BE2C (cell line): ENCODE results near the gene SMAD2.
"Not testable (repeated sequence)": the region's sequence is repeated elsewhere in the genome, so short reads cannot be mapped to it uniquely, and the experiment has no call there.

Experiments used
- DNase-seq: peaks from one replicate; pipeline ENCODE4 v3.0.0-alpha.2; 2020
- H3K27me3 ChIP-seq: fragments of 250-450 bp; sonication (Bioruptor Pico); 2 replicates; pipeline ENCODE4 v1.5.1; 2020; ENCODE audit warnings: mild to moderate bottlenecking
- H3K36me3 ChIP-seq: fragments of 250-450 bp; sonication (Bioruptor Pico); 2 replicates; pipeline ENCODE4 v1.5.1; 2020; ENCODE audit warnings: mild to moderate bottlenecking
- H3K4me1 ChIP-seq: fragments of 250-450 bp; sonication (Bioruptor Pico); 2 replicates; pipeline ENCODE4 v1.5.1; 2020
- H3K4me3 ChIP-seq: 2 replicates; pipeline ENCODE4 v1.5.1; 2011; ENCODE audit warnings: low read depth, low read length
- H3K9me3 ChIP-seq: fragments of 250-450 bp; sonication (Bioruptor Pico); 2 replicates; pipeline ENCODE4 v1.5.1; 2020
- CTCF ChIP-seq: IDR thresholded peaks from 2 replicates; pipeline ENCODE4 v1.5.1; 2012; ENCODE audit warnings: mild to moderate bottlenecking, low read depth, low read length

The SMAD2 gene

GRCh38 chr18:47775961-47776360 is 154.5 kb downstream of the SMAD2 start:
- peak; percentile 45 for TF ChIP-seq CTCF
- no peak for DNase-seq
- no peaks in the 10 kb centered on the region for H3K4me1 ChIP-seq
- no peaks in the 10 kb centered on the region for H3K36me3 ChIP-seq
- no peak overlapping the region for H3K4me3 ChIP-seq
- H3K9me3 ChIP-seq = no peaks in the 10 kb centered on the region
- H3K27me3 ChIP-seq = no peaks in the 10 kb centered on the region

GRCh38 chr18:47773931-47774330 is 156.5 kb downstream of the SMAD2 start:
- no peaks in the 10 kb centered on the region for H3K27me3 ChIP-seq
- no peaks in the 10 kb centered on the region for H3K4me1 ChIP-seq
- no peak for DNase-seq
- H3K36me3 ChIP-seq = no peaks in the 10 kb centered on the region
- no peak overlapping the region for H3K4me3 ChIP-seq
- no peaks in the 10 kb centered on the region for H3K9me3 ChIP-seq
- TF ChIP-seq CTCF = no peak

DNA sequence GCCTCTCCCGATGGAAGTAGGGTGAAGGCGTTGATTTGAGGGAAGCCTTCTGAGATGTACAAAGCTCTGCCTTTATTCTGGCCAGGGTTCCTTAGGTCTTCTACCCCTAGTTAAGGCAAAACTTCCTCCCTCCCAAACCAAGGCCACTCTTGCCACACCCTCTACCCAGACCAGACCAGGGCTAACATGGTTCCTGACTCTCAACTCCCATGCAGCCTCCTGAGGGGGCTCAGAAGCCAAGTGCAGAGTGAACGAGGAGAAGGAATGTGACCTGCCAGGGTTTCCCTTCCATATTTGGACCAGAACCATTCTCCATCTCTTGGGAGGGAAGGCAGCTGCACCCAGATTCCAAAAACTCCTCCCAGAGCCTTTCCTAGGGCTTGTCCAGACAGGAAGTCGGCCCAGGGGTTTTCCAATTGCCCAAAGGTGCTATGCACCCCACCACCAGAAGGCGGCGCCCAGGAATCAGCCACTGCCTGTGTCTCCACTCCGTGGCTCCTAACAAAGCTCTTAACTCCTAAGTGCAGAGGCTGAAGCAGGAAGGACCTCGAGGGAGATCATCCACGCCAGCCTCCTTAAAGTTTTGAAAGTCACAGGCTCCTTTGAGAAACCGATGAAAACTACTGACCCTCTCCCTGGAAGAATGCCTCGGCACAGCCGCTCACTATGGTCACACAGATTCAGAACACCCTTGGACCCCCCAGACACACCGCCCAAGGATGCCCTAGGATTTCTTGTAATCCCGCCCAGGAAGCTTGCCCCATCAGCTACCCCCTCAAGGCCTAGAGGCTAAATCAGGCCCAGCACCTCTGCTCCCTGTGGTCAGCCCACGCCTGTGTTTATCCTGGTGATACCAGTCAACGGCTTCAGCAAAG is 157.8 kb downstream of the SMAD2 start:
- Histone ChIP-seq H3K9me3 (no peaks in the 10 kb centered on the region), H3K27me3 (no peaks in the 10 kb centered on the region), H3K36me3 (no peaks in the 10 kb centered on the region), H3K4me3 (no peak overlapping the region), H3K4me1 (no peaks in the 10 kb centered on the region)
- DNase-seq = peak; percentile 65
- peak; percentile 70 for TF ChIP-seq CTCF

DNA sequence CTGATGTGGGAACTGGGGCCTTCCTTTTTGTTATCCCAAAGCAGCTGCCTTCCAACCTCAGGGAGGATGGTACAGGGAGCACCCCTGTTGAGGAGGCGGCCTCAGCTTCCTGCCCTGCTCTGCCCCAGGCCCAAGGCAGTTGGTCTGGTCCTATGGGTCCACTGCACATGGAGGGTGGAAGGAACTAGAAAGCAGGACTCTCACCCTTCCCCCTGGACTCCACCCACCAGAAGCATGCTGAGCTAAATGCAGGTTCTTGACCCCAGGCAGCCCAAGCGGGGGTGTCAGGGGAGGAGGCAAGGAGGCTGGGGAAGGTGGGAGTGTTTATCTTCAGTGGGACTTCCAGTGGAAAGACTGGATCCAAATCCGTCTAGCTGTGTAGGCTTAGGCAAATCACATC is 158.5 kb downstream of the SMAD2 start:
- no peak for TF ChIP-seq CTCF
- no peaks in the 10 kb centered on the region for H3K27me3 ChIP-seq
- DNase-seq = no peak
- H3K9me3 ChIP-seq = no peaks in the 10 kb centered on the region
- H3K4me1 ChIP-seq = no peaks in the 10 kb centered on the region
- H3K4me3 ChIP-seq = no peak overlapping the region
- H3K36me3 ChIP-seq = no peaks in the 10 kb centered on the region

- H3K4me3 ChIP-seq = no peak overlapping the region
- no peak for TF ChIP-seq CTCF
- H3K36me3 ChIP-seq = no peaks in the 10 kb centered on the region
- H3K27me3 ChIP-seq = no peaks in the 10 kb centered on the region
- H3K4me1 ChIP-seq = no peaks in the 10 kb centered on the region
- DNase-seq = no peak
- H3K9me3 ChIP-seq = no peaks in the 10 kb centered on the region
Observed at GRCh38 chr18:47767699-47768098, 162.8 kb downstream of the SMAD2 start.

- not testable (repeated sequence) for H3K27me3 ChIP-seq, H3K36me3 ChIP-seq, H3K4me1 ChIP-seq, H3K4me3 ChIP-seq, DNase-seq, H3K9me3 ChIP-seq
Observed at GRCh38 chr18:47767198-47767597, 163.3 kb downstream of the SMAD2 start.
